ENCODE data around the gene ARMC3. TPM values are rescaled to one million over a fixed set of nuclear protein-coding genes. Genes with fewer than 3 reads are reported as not detected.
A peak's percentile ranks its signal among the peaks of the same experiment; 100 is the strongest.

The ARMC3 gene
- total RNA-seq, result 1.4 TPM
- polyA plus RNA-seq, result not detected

GRCh38 chr10:22927661-22928403 lies at the start of gene ARMC3:
TSS of gene ARMC3 (plus strand) at chr10:22928053. CDS start at chr10:22931997, 3,944 bp downstream.
- DNase-seq, result peak; percentile 27 to 54 (median 35)
- no peaks in the 10 kb centered on the region for H3K36me3 Mint-ChIP-seq
- H3K9me3 Mint-ChIP-seq, result peaks cover 0 to 3% (median 0%) of the 10 kb centered on the region in 7 donors
- peaks cover 7% of the 10 kb centered on the region for H3K4me1 ChIP-seq (ENCODE audit: control insufficient read depth, insufficient read depth, low read length, poor library complexity, severe bottlenecking)
- ATAC-seq (ENCODE audit: low read depth in 2 of 2), result peak; percentile 46 to 50
- H3K9me3 ChIP-seq (ENCODE audit: control insufficient read depth in 2 of 2, low read length in 2 of 2), result no peaks in the 10 kb centered on the region
- no peaks in the 10 kb centered on the region for H3K4me1 Mint-ChIP-seq
- H3K4me3 ChIP-seq (ENCODE audit: low read depth, low read length), result peak within 1 kb of the TSS; percentile 42
- no peak within 1 kb of the TSS for H3K27ac ChIP-seq (ENCODE audit: insufficient read depth, low read length, poor library complexity, severe bottlenecking)
- no peak within 1 kb of the TSS for H3K4me3 Mint-ChIP-seq
- H3K27me3 Mint-ChIP-seq, result peaks cover 25% of the 10 kb centered on the region
- H3K36me3 ChIP-seq (ENCODE audit: control insufficient read depth, insufficient read depth, low read length), result no peaks in the 10 kb centered on the region
- H3K27me3 ChIP-seq (ENCODE audit: control insufficient read depth, insufficient read depth, low read length), result peaks cover 36% of the 10 kb centered on the region
- peak within 1 kb of the TSS in 1 of 3 donors; percentile 42 for H3K27ac Mint-ChIP-seq

GRCh38 chr10:22891797-22892196 lies 36.1 kb upstream of the ARMC3 start:
- DNase-seq (no peak), ATAC-seq (ENCODE audit: low read depth in 2 of 2) (no peak)
- no peak overlapping the region for H3K27ac Mint-ChIP-seq
- H3K36me3 Mint-ChIP-seq, result no peaks in the 10 kb centered on the region
- H3K4me1 Mint-ChIP-seq, result no peaks in the 10 kb centered on the region
- H3K9me3 ChIP-seq (ENCODE audit: control insufficient read depth in 2 of 2, low read length in 2 of 2), result peaks cover 4 to 7% of the 10 kb centered on the region in 2 experiments
- peaks cover 2% of the 10 kb centered on the region for H3K27me3 ChIP-seq (ENCODE audit: control insufficient read depth, insufficient read depth, low read length)
- no peaks in the 10 kb centered on the region for H3K4me1 ChIP-seq (ENCODE audit: control insufficient read depth, insufficient read depth, low read length, poor library complexity, severe bottlenecking)
- H3K4me3 ChIP-seq (ENCODE audit: low read depth, low read length), result no peak overlapping the region
- H3K27me3 Mint-ChIP-seq, result peaks cover 5% of the 10 kb centered on the region
- H3K27ac ChIP-seq (ENCODE audit: insufficient read depth, low read length, poor library complexity, severe bottlenecking), result no peak overlapping the region
- H3K9me3 Mint-ChIP-seq, result peaks cover 6 to 38% (median 13%) of the 10 kb centered on the region in 7 donors
- no peaks in the 10 kb centered on the region for H3K36me3 ChIP-seq (ENCODE audit: control insufficient read depth, insufficient read depth, low read length)
- H3K4me3 Mint-ChIP-seq, result no peak overlapping the region

- ATAC-seq (ENCODE audit: low read depth in 2 of 2) (no peak), DNase-seq (no peak)
- Histone ChIP-seq H3K4me3 (ENCODE audit: low read depth, low read length) (no peak overlapping the region), H3K4me1 (ENCODE audit: control insufficient read depth, insufficient read depth, low read length, poor library complexity, severe bottlenecking) (no peaks in the 10 kb centered on the region), H3K27ac (ENCODE audit: insufficient read depth, low read length, poor library complexity, severe bottlenecking) (no peak overlapping the region), H3K9me3 (ENCODE audit: control insufficient read depth in 2 of 2, low read length in 2 of 2) (peaks cover 2 to 7% of the 10 kb centered on the region in 2 experiments), H3K36me3 (ENCODE audit: control insufficient read depth, insufficient read depth, low read length) (no peaks in the 10 kb centered on the region), H3K27me3 (ENCODE audit: control insufficient read depth, insufficient read depth, low read length) (peaks cover 5% of the 10 kb centered on the region)
- H3K36me3 Mint-ChIP-seq, result no peaks in the 10 kb centered on the region
- peaks cover 0 to 27% (median 6%) of the 10 kb centered on the region in 7 donors for H3K9me3 Mint-ChIP-seq
- no peaks in the 10 kb centered on the region for H3K4me1 Mint-ChIP-seq
- peaks cover 5% of the 10 kb centered on the region for H3K27me3 Mint-ChIP-seq
- H3K27ac Mint-ChIP-seq, result no peak overlapping the region
- no peak overlapping the region for H3K4me3 Mint-ChIP-seq
Observed at GRCh38 chr10:22893781-22894180, 34.1 kb upstream of the ARMC3 start.

GRCh38 chr10:22894714-22895113 lies 33.1 kb upstream of the ARMC3 start:
- peaks cover 0 to 3% (median 0%) of the 10 kb centered on the region in 4 donors for H3K4me1 Mint-ChIP-seq
- ATAC-seq (ENCODE audit: low read depth in 2 of 2) (no peak), DNase-seq (no peak)
- Histone ChIP-seq H3K27ac (ENCODE audit: insufficient read depth, low read length, poor library complexity, severe bottlenecking) (no peak overlapping the region), H3K4me3 (ENCODE audit: low read depth, low read length) (no peak overlapping the region), H3K36me3 (ENCODE audit: control insufficient read depth, insufficient read depth, low read length) (no peaks in the 10 kb centered on the region), H3K27me3 (ENCODE audit: control insufficient read depth, insufficient read depth, low read length) (peaks cover 8% of the 10 kb centered on the region), H3K4me1 (ENCODE audit: control insufficient read depth, insufficient read depth, low read length, poor library complexity, severe bottlenecking) (no peaks in the 10 kb centered on the region), H3K9me3 (ENCODE audit: control insufficient read depth in 2 of 2, low read length in 2 of 2) (peaks cover 2 to 7% of the 10 kb centered on the region in 2 experiments)
- peaks cover 0 to 22% (median 6%) of the 10 kb centered on the region in 7 donors for H3K9me3 Mint-ChIP-seq
- H3K27me3 Mint-ChIP-seq, result peaks cover 5% of the 10 kb centered on the region
- H3K36me3 Mint-ChIP-seq, result no peaks in the 10 kb centered on the region
- H3K27ac Mint-ChIP-seq, result no peak overlapping the region
- H3K4me3 Mint-ChIP-seq, result no peak overlapping the region

GRCh38 chr10:22895252-22895651 lies 32.6 kb upstream of the ARMC3 start:
- no peak overlapping the region for H3K4me3 ChIP-seq (ENCODE audit: low read depth, low read length)
- H3K36me3 ChIP-seq (ENCODE audit: control insufficient read depth, insufficient read depth, low read length), result no peaks in the 10 kb centered on the region
- no peaks in the 10 kb centered on the region for H3K4me1 ChIP-seq (ENCODE audit: control insufficient read depth, insufficient read depth, low read length, poor library complexity, severe bottlenecking)
- Mint-ChIP-seq H3K36me3 (no peaks in the 10 kb centered on the region), H3K27me3 (peaks cover 5% of the 10 kb centered on the region), H3K9me3 (peaks cover 0 to 22% (median 6%) of the 10 kb centered on the region in 7 donors), H3K4me1 (peaks cover 0 to 3% (median 0%) of the 10 kb centered on the region in 4 donors), H3K27ac (no peak overlapping the region), H3K4me3 (no peak overlapping the region)
- no peak for DNase-seq
- H3K9me3 ChIP-seq (ENCODE audit: control insufficient read depth in 2 of 2, low read length in 2 of 2), result peaks cover 2 to 7% of the 10 kb centered on the region in 2 experiments
- H3K27me3 ChIP-seq (ENCODE audit: control insufficient read depth, insufficient read depth, low read length), result peaks cover 8% of the 10 kb centered on the region
- H3K27ac ChIP-seq (ENCODE audit: insufficient read depth, low read length, poor library complexity, severe bottlenecking), result no peak overlapping the region
- ATAC-seq (ENCODE audit: low read depth in 2 of 2), result no peak

GRCh38 chr10:22897371-22897770 lies 30.5 kb upstream of the ARMC3 start:
- Histone ChIP-seq H3K9me3 (ENCODE audit: control insufficient read depth in 2 of 2, low read length in 2 of 2) (peaks cover under 1 to 1% of the 10 kb centered on the region in 2 experiments), H3K4me3 (ENCODE audit: low read depth, low read length) (no peak overlapping the region), H3K27me3 (ENCODE audit: control insufficient read depth, insufficient read depth, low read length) (peaks cover 8% of the 10 kb centered on the region), H3K27ac (ENCODE audit: insufficient read depth, low read length, poor library complexity, severe bottlenecking) (no peak overlapping the region), H3K4me1 (ENCODE audit: control insufficient read depth, insufficient read depth, low read length, poor library complexity, severe bottlenecking) (no peaks in the 10 kb centered on the region), H3K36me3 (ENCODE audit: control insufficient read depth, insufficient read depth, low read length) (no peaks in the 10 kb centered on the region)
- ATAC-seq (ENCODE audit: low read depth in 2 of 2) (no peak), DNase-seq (no peak)
- no peaks in the 10 kb centered on the region for H3K36me3 Mint-ChIP-seq
- H3K9me3 Mint-ChIP-seq, result peaks cover 0 to 14% (median 4%) of the 10 kb centered on the region in 7 donors
- peaks cover 7% of the 10 kb centered on the region for H3K27me3 Mint-ChIP-seq
- H3K27ac Mint-ChIP-seq, result no peak overlapping the region
- peaks cover 0 to 3% (median 0%) of the 10 kb centered on the region in 4 donors for H3K4me1 Mint-ChIP-seq
- H3K4me3 Mint-ChIP-seq, result no peak overlapping the region

GRCh38 chr10:22899307-22899706 lies 28.5 kb upstream of the ARMC3 start:
- H3K36me3 ChIP-seq (ENCODE audit: control insufficient read depth, insufficient read depth, low read length), result no peaks in the 10 kb centered on the region
- Mint-ChIP-seq H3K4me3 (no peak overlapping the region), H3K27me3 (peaks cover 7% of the 10 kb centered on the region), H3K36me3 (no peaks in the 10 kb centered on the region), H3K9me3 (peaks cover 0 to 6% (median 4%) of the 10 kb centered on the region in 7 donors), H3K27ac (no peak overlapping the region), H3K4me1 (peaks cover 0 to 3% (median 0%) of the 10 kb centered on the region in 4 donors)
- DNase-seq, result no peak
- H3K4me3 ChIP-seq (ENCODE audit: low read depth, low read length), result no peak overlapping the region
- H3K9me3 ChIP-seq (ENCODE audit: control insufficient read depth in 2 of 2, low read length in 2 of 2), result peaks cover 0 to 1% of the 10 kb centered on the region in 2 experiments
- peaks cover 10% of the 10 kb centered on the region for H3K27me3 ChIP-seq (ENCODE audit: control insufficient read depth, insufficient read depth, low read length)
- H3K4me1 ChIP-seq (ENCODE audit: control insufficient read depth, insufficient read depth, low read length, poor library complexity, severe bottlenecking), result no peaks in the 10 kb centered on the region
- H3K27ac ChIP-seq (ENCODE audit: insufficient read depth, low read length, poor library complexity, severe bottlenecking), result no peak overlapping the region
- no peak for ATAC-seq (ENCODE audit: low read depth in 2 of 2)

GRCh38 chr10:22899775-22900174 lies 28.1 kb upstream of the ARMC3 start:
- Mint-ChIP-seq H3K27ac (no peak overlapping the region), H3K36me3 (no peaks in the 10 kb centered on the region), H3K4me3 (no peak overlapping the region), H3K4me1 (peaks cover 0 to 3% (median 0%) of the 10 kb centered on the region in 4 donors), H3K9me3 (peaks cover 0 to 7% (median 4%) of the 10 kb centered on the region in 7 donors), H3K27me3 (peaks cover 7% of the 10 kb centered on the region)
- Histone ChIP-seq H3K27me3 (ENCODE audit: control insufficient read depth, insufficient read depth, low read length) (peaks cover 10% of the 10 kb centered on the region), H3K27ac (ENCODE audit: insufficient read depth, low read length, poor library complexity, severe bottlenecking) (no peak overlapping the region), H3K9me3 (ENCODE audit: control insufficient read depth in 2 of 2, low read length in 2 of 2) (peaks cover 0 to 1% of the 10 kb centered on the region in 2 experiments), H3K4me1 (ENCODE audit: control insufficient read depth, insufficient read depth, low read length, poor library complexity, severe bottlenecking) (no peaks in the 10 kb centered on the region), H3K4me3 (ENCODE audit: low read depth, low read length) (no peak overlapping the region), H3K36me3 (ENCODE audit: control insufficient read depth, insufficient read depth, low read length) (no peaks in the 10 kb centered on the region)
- DNase-seq, result no peak
- ATAC-seq (ENCODE audit: low read depth in 2 of 2), result no peak
